Mesenteric fat pad (tissue), 1 donor: ENCODE data around the gene SLC25A24. TPM values are rescaled to one million over a fixed set of nuclear protein-coding genes. Genes with fewer than 3 reads are reported as not detected.
"Not testable (repeated sequence)": the region's sequence is repeated elsewhere in the genome, so short reads cannot be mapped to it uniquely, and the experiment has no call there.

Experiments
- DNase-seq: peaks from one replicate; pipeline ENCODE4 v3.0.0-alpha.2; 2020; ENCODE audit warnings: low spot score
- total RNA-seq: library from RNA; stranded (reverse); fragmentation: NEBNext Ultra II Directional; extraction: Animal tissue kit (Norgen Biotek cat#: 25700); gene quantifications from one replicate; pipeline ENCODE4 v1.2.1, GENCODE V29; 2021
- donor health status: DM: yes; HTN: yes; CAD: no.

The SLC25A24 gene
- total RNA-seq, 1 donor from 2014 or later: 41.1 TPM

GRCh38 chr1:108140936-108141335 is 59.2 kb downstream of the SLC25A24 start:
- no peak for DNase-seq

GRCh38 chr1:108140177-108140576 is 60.0 kb downstream of the SLC25A24 start:
- no peak for DNase-seq

GRCh38 chr1:108139555-108139954 is 60.6 kb downstream of the SLC25A24 start:
- not testable (repeated sequence) for DNase-seq

- DNase-seq: not testable (repeated sequence)
These were observed 67.0 kb downstream of the SLC25A24 start for GRCh38 chr1:108133148-108133547.

GRCh38 chr1:108132367-108132766 is 67.8 kb downstream of the SLC25A24 start:
- DNase-seq: not testable (repeated sequence)

- DNase-seq: not testable (repeated sequence)
These were observed 68.9 kb downstream of the SLC25A24 start for GRCh38 chr1:108131281-108131680.

- no peak for DNase-seq
These were observed 69.3 kb downstream of the SLC25A24 start for GRCh38 chr1:108130794-108131193.

- DNase-seq: no peak
These were observed 70.1 kb downstream of the SLC25A24 start for GRCh38 chr1:108129999-108130398.

GRCh38 chr1:108125312-108126138 is 74.6 kb downstream of the SLC25A24 start:
- no peak for DNase-seq

GRCh38 chr1:108124622-108125311 is 75.4 kb downstream of the SLC25A24 start:
- DNase-seq: no peak

GRCh38 chr1:108124023-108124422 is 76.1 kb downstream of the SLC25A24 start:
- DNase-seq: no peak

- no peak for DNase-seq
These were observed 78.6 kb downstream of the SLC25A24 start for GRCh38 chr1:108121358-108122143.

GRCh38 chr1:108120163-108120562 is 80.0 kb downstream of the SLC25A24 start:
- DNase-seq: no peak

- DNase-seq: no peak
These were observed 80.6 kb downstream of the SLC25A24 start for GRCh38 chr1:108119500-108119899.

GRCh38 chr1:108117945-108118902 is 81.9 kb downstream of the SLC25A24 start:
- DNase-seq: no peak

GRCh38 chr1:108117237-108117636 is 82.9 kb downstream of the SLC25A24 start:
- no peak for DNase-seq

- no peak for DNase-seq
These were observed 86.0 kb downstream of the SLC25A24 start for GRCh38 chr1:108114033-108114599.

- DNase-seq: no peak
These were observed 86.6 kb downstream of the SLC25A24 start for GRCh38 chr1:108113496-108113895.

GRCh38 chr1:108109295-108109973 is 90.7 kb downstream of the SLC25A24 start:
- no peak for DNase-seq

GRCh38 chr1:108108119-108108518 is 92.0 kb downstream of the SLC25A24 start:
- DNase-seq: no peak
